PC-3 (cell line): ENCODE data around the gene SYT9.

Experiments used
- CTCF ChIP-seq: fragments of 300-600 bp; sonication (generic); conservative IDR thresholded peaks from 2 replicates; pipeline ENCODE4 v1.5.1; 2017; ENCODE audit warnings: antibody characterized with exemption, low read depth, mild to moderate bottlenecking, low read length
- EZH2 ChIP-seq: fragments of 300-600 bp; sonication (generic); IDR thresholded peaks from one replicate; pipeline ENCODE4 v1.6.1; 2017; ENCODE audit warnings: antibody characterized with exemption, mild to moderate bottlenecking, low read length; ENCODE audit not compliant: unreplicated experiment

GRCh38 chr11:7427733-7428132 lies 176.0 kb downstream of the SYT9 start:
- TF ChIP-seq CTCF (no peak), EZH2 (no peak)
